Activated CD4-positive, alpha-beta T cell treated with anti-CD3 and anti-CD28 coated beads, Interleukin-2, Interleukin-6, amounts not matched to agents 100 ng/mL and 50 ng/mL, durations not matched to agents 16 hours and 8 hours (primary cell): ENCODE measurements around the gene SELENOP.
"Not testable (repeated sequence)": the region's sequence is repeated elsewhere in the genome, so short reads cannot be mapped to it uniquely, and the experiment has no call there.

ENCODE experiments used
- DNase-seq: peaks from one replicate; pipeline ENCODE4 v3.0.0-alpha.2; 2020

Gene SELENOP

DNA sequence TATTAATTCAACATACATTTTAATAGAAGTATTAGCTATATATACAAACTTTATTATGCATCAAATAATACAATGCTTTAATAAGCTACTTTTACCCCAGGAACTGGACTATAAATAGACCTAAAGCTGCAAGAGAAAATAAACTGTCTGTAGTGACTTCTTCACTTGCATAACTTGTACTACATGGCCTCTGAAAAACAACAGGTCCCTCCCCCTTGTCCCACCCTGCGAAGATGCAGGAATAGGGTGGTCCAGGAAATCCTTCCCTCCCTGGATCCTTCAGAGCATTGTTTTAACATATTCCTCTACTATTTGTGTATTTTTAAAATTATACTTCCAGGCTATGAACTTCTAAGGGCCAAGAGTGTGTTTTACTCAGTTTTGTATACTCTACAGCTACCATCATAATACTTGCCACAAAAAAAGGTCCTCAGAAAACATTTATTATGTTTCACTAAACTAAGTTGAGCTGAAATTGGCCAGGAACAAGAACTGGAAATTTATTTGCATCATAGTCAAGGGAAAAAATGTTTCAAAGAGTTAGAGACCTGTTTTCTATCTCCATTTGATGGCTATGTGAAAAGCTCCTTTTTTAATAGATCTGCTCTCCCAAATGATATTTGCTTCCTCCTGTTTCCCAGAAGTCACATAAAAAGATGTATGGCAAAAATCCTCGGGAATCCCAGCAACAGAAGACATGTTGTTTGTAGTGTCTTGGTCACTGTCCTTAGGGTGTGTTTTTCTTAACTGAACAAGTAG is 15.2 kb upstream of the SELENOP start:
- no peak for DNase-seq

- no peak for DNase-seq
Observed at GRCh38 chr5:42825422-42826148, 13.9 kb upstream of the SELENOP start.

DNA sequence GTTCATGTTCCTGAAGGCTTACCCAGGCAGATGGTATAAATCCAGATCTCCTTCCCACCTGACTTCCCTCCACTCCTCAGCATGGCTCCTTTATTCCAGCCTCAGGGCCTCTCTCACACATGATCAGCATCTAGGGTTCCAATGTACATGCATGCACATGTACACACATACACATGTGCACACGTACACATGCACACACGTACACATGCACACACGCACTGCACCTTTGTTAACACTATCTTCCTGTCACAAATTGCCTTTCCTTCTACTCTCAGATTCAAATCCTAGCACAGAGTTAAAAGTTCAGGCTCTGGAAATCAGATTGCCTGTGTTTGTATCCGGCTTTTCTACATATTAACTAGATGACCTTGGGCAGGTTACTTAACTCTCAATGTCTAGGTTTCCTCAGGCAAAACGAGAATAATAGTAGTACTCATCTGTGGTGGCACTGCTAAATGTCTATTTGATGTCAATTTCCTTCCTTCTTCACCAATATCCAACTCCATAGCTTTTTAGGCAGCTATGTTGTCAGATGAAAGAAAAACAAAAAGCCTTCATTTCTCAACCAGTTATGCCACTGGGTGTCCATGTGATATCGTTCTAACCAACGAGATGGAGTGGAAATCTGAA is 12.8 kb upstream of the SELENOP start:
- no peak for DNase-seq

DNA sequence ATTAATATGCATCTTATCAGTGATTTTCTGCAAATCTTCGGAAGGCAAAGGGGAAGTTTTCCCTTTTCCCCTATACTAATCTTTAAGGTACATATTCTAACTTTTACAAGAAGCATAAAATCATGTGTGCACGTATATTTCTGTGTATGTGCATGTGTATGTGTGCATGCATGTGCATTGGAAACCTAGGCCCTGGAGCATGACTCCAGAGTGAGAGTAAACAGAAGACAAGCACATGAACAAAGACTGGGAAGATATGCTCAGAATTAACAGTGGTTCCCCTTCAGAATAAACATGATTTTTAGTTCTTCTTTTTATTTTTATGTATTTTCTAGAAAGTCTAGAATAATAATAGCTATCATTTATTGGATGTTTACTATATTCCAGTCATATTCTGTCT is 10.9 kb upstream of the SELENOP start:
- DNase-seq = no peak

GRCh38 chr5:42819745-42820144 is 8.1 kb upstream of the SELENOP start:
- no peak for DNase-seq

GRCh38 chr5:42816546-42816945 is 4.9 kb upstream of the SELENOP start:
- DNase-seq = not testable (repeated sequence)

- DNase-seq = no peak
Observed at GRCh38 chr5:42813533-42813932, 1.8 kb upstream of the SELENOP start.

GRCh38 chr5:42812620-42813019 is 928 bp upstream of the SELENOP start:
- no peak for DNase-seq

DNA sequence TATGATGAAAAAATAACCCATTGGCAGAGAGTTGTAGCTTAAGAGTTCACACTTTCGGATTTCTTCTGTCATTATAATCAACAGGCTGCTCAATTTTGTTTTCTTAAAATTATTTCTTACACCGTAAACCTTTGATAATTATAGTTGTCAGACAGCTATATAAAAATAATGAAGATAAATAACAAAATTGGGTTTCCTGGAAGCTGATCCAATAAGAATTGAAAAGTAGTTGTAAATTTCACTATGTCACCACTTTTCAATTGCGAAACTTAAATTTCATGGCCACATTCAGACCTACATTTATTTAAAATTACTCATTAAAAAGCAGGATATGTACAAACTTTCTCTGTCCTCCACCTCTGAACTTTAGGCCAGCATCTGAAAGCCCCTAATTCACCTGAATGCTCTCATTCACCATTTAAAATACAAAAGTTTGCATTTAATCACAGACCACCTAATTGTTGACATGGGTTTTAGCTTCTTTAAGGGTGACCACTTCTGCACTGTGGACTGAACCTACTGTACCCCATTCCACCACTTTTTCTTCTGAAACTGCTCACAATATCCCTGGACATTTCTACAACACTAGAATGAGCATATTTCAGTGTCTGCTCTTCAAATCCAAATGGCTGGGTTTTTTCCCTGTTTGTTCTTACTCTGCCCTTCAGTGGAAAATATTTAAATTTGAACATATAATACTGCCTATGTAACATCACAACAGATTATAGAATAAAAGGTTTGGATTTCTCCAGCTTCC is 680 bp downstream of the SELENOP start:
- no peak for DNase-seq

DNA sequence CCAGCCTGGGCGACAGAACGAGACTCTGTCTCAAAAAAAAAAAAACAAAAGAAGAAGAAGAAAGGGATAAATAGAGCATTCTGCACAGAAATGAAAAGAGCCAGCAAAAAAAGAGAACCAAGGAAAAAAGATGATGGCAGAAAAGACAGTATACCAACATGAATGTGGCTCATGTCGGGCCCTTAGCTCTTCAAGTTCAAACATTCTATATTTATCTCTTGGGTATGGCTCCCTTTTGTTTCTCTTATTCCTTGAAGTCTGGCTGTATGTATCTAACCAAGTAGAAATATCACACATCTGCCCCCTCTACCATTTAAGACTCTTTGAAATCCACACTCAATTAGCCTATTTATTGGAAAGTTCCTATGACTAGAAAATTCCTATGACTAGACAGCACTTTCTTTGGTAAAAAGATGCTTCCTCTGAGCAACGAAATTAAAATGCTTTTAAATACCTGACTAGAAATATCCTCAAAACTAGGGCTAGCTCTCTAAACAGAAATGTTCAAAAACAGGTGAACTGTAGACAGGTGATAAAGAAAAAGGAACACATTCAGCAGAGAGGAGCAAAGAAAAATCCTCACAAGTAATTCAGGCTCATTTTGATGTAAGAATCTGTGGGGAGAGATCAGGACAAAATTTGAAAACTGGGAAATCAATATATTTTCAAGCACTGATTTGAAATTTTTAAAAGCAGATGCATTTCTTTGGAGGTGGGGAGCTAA is 2.6 kb downstream of the SELENOP start:
- no peak for DNase-seq

DNA sequence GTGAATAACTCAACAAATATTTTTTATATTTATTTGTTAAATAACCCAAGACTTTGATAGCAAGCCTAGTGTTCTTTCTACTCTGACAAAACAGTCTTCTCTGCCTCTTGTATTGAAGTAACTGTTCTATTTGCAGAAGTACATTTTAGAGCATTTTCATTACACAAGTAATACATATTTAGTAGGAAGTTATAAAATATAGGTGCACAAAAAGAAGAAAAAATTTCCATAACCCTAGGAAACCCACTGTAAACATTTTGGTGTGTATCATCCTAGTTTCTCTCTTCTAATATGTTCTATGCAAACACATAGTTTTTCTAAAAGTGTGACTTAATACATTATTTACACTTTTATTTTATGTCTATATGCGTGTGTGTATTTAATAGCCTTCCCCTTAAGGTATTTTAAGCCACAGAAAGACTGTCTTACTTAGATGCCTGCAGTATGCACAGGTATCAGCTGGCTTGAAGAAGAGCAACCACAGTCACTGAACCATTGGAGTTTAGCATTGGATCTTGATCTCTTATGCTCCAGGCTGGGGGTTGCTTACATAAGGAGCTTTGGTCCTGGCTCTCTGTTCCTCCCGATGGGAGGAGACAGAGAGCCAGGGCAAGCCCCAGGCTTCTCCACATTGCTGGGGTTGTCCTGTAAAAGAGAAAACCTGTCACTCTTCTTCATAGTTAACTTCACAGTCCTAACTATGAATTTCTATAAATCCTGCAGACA is 3.8 kb downstream of the SELENOP start:
- no peak for DNase-seq

- no peak for DNase-seq
Observed at GRCh38 chr5:42806701-42807262, 4.9 kb downstream of the SELENOP start.

DNA sequence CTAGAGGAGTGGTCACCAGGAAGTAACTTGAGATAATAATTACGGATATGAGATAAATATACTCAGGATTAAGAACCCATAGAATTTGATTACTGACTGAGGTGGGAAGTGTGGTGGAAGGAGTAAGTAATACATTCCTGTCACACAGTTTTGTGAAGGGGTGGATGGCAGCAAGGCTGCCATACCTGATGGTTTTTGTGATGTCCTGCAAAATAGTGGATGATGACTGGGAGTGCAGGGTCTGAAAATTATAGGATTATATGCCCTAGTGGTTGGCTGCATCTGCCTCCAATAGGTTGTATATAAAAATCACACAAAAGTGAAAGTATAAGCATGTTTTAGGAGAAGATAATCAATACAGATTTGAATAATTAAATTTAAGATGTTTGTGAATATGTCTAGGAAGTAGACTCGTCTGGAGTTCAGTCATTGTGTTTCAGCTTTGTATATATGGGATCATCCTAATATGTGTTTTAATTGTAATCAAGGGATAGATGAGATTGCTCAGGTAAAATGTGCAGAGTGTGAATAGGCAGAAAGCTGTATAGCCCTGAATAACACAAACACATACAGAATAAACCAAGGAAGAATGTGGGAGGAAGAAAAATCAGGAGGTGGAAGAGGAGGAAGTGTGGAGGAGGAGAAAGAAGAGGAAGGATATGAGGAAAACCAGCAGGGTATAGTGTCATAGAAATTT is 5.5 kb downstream of the SELENOP start:
- DNase-seq = no peak

DNA sequence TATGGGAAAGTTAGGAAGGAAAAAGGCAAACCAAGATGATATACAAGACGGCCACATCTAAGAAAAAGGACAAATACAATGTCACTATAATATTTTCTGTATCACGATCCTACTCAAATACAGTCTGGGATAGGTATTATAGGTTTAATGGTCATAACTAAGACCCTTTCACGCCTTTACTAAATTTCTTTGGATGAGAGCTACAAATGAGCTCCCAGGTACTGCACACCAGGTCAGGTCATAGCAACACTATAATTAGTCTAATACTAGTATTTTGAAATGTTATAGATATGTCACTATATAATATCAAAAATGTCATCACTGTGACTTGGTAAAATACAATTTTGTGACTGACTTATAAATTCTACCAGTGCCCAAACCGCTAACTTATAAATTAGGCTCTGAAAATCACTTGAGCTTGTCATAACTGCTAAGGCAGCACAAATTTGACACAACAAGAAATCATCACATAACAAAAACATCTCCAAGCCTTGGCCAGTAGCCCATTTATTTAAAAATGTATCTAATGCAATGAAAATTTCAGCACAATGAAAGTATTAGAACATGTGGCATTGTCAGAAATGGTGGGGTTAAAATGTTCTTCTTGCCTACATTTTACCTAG is 6.9 kb downstream of the SELENOP start:
- DNase-seq = no peak

DNA sequence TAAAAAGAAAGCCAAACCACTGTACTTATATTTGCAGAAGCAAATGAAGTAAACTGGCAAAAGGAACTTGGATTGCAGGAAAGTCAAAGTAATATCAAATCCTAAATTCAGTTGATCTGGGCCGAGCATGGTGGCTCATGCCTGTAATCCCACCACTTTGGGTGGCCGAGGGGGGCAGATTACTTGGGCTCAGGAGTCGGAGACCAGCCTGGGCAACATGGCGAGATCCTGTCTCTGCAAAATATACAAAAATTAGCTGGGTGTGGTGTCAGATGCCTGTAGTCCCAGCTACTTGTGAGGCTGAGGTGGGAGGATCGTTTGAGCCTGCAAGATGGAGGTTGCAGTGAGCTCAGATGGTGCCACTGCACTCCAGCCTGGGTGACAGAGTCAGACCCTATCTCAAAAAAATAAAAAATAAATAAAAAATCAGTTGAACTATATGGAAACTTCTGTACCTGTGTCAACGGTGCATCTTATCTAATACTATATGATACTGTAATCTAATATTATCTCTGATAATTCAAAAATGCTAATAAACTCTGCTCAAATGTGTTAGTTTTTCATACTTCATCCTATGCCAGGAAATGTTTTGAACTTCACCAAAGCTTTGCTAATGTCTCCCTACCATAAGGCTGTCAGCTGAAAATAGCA is 10.1 kb downstream of the SELENOP start:
- DNase-seq = no peak

DNA sequence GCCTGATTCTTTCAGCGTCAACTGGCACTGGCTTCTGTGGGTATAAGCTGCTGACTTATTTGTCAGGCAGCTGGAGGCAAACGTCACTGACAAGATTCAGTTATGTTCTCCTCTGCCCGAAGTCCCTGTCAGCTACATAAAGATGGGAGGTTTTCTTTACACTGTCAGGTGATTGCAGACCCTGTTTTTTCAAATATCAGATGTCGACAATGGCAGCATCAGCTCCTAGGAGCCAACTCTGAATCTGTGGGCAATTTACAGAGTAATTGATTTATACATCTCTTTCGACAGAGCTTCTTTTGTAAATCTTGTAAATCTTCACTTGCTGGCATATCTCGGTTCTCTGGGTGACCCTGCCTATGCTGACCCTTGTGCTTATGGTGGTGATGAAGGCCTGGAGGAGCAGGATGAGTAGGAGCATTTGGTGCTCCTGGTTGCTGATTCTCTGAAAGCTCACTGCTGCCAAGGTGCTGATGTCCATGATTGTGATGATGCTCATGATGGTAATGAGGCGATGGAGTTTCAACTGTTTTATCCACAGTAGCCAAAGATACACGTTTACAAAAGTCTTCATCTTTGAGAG is 10.9 kb downstream of the SELENOP start:
- DNase-seq = no peak

DNA sequence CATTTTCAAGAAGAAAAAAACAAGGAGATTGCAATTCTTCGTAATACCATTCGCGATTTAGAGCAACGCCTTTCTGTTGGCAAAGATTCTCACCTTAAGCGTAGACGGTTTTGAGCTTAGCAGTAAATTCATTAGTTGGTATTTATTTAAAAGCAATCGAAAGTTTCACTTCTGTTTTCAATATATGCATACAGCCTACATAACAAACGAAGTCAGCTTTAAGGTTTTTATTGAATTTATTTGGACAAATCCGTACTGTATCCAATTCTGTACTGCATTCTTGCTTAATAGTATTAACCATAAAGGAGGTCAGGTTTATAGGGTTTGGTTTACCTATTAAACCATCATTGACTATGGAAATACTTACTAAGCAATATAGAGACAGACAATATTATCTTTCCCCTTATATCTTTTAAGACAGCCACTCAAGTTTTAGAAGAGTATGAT is 12.0 kb downstream of the SELENOP start:
- DNase-seq = no peak

GRCh38 chr5:42799241-42799608 is 12.5 kb downstream of the SELENOP start:
- no peak for DNase-seq
